Chondrocyte (in vitro differentiated cells): ENCODE measurements around the gene C11orf97. TPM values are rescaled to one million over a fixed set of nuclear protein-coding genes. Genes with fewer than 3 reads are reported as not detected.
"Not testable (repeated sequence)": the region's sequence is repeated elsewhere in the genome, so short reads cannot be mapped to it uniquely, and the experiment has no call there.

Experiments used
- DNase-seq: peaks from one replicate; pipeline ENCODE4 v3.0.0; 2021; ENCODE audit warnings: mixed read lengths, low spot score
- H3K27ac Mint-ChIP-seq: one replicate; pipeline ENCODE4 v1.8.0; 2021; ENCODE audit warnings: mild to moderate bottlenecking, moderate library complexity, mixed read lengths; ENCODE audit not compliant: unreplicated experiment
- H3K27me3 Mint-ChIP-seq: 2 replicates; pipeline ENCODE4 v1.8.0; 2021; ENCODE audit warnings: low read depth, mixed read lengths
- H3K36me3 Mint-ChIP-seq: 2 replicates; pipeline ENCODE4 v1.8.0; 2021; ENCODE audit warnings: low read depth, mixed read lengths
- H3K4me1 Mint-ChIP-seq: 2 replicates; pipeline ENCODE4 v1.8.0; 2021; ENCODE audit warnings: low read depth, mild to moderate bottlenecking, mixed read lengths
- H3K4me3 Mint-ChIP-seq: one replicate; pipeline ENCODE4 v1.8.0; 2021; ENCODE audit warnings: mild to moderate bottlenecking, moderate library complexity, mixed read lengths; ENCODE audit not compliant: unreplicated experiment
- H3K9me3 Mint-ChIP-seq: 2 replicates; pipeline ENCODE4 v1.8.0; 2021; ENCODE audit warnings: low read depth, mixed read lengths
- CTCF ChIP-seq: fragments of 200-600 bp; sonication (generic); IDR thresholded peaks from 2 replicates; pipeline ENCODE4 v1.5.0; 2021; ENCODE audit warnings: antibody characterized with exemption, mild to moderate bottlenecking, moderate library complexity
- total RNA-seq: library from RNA; stranded (reverse); gene quantifications from 3 replicates; pipeline ENCODE4 v1.2.1, GENCODE V29; 2021

C11orf97 gene
- total RNA-seq, 1 donor from 2014 or later, result not detected

- peaks cover 37% of the 10 kb centered on the region for H3K4me1 Mint-ChIP-seq
- no peaks in the 10 kb centered on the region for H3K36me3 Mint-ChIP-seq
- no peak overlapping the region for H3K4me3 Mint-ChIP-seq
- TF ChIP-seq CTCF, result no peak
- H3K27ac Mint-ChIP-seq, result no peak overlapping the region
- H3K27me3 Mint-ChIP-seq, result no peaks in the 10 kb centered on the region
- H3K9me3 Mint-ChIP-seq, result no peaks in the 10 kb centered on the region
- no peak for DNase-seq
Measured at GRCh38 chr11:94553938-94554337, 41.7 kb downstream of the C11orf97 start.

GRCh38 chr11:94555752-94556329 is 43.6 kb downstream of the C11orf97 start:
- not testable (repeated sequence) for H3K4me3 Mint-ChIP-seq, H3K9me3 Mint-ChIP-seq, H3K27ac Mint-ChIP-seq, H3K36me3 Mint-ChIP-seq, DNase-seq, H3K27me3 Mint-ChIP-seq
- peaks cover 30% of the 10 kb centered on the region for H3K4me1 Mint-ChIP-seq

GRCh38 chr11:94557421-94557820 is 45.2 kb downstream of the C11orf97 start:
- Mint-ChIP-seq H3K36me3 (no peaks in the 10 kb centered on the region), H3K27me3 (no peaks in the 10 kb centered on the region), H3K9me3 (no peaks in the 10 kb centered on the region), H3K4me1 (peaks cover 32% of the 10 kb centered on the region), H3K27ac (peak overlapping the region; percentile 71), H3K4me3 (no peak overlapping the region)
- no peak for DNase-seq
- no peak for TF ChIP-seq CTCF

GRCh38 chr11:94557992-94558391 is 45.7 kb downstream of the C11orf97 start:
- Mint-ChIP-seq H3K4me3 (no peak overlapping the region), H3K36me3 (no peaks in the 10 kb centered on the region), H3K4me1 (peaks cover 36% of the 10 kb centered on the region), H3K27me3 (no peaks in the 10 kb centered on the region), H3K9me3 (no peaks in the 10 kb centered on the region), H3K27ac (peak overlapping the region; percentile 41)
- no peak for TF ChIP-seq CTCF
- DNase-seq, result no peak

- no peak for DNase-seq
- H3K27me3 Mint-ChIP-seq, result no peaks in the 10 kb centered on the region
- no peak overlapping the region for H3K27ac Mint-ChIP-seq
- H3K4me1 Mint-ChIP-seq, result peaks cover 41% of the 10 kb centered on the region
- H3K4me3 Mint-ChIP-seq, result no peak overlapping the region
- H3K9me3 Mint-ChIP-seq, result no peaks in the 10 kb centered on the region
- no peak for TF ChIP-seq CTCF
- no peaks in the 10 kb centered on the region for H3K36me3 Mint-ChIP-seq
Measured at GRCh38 chr11:94558468-94558867, 46.2 kb downstream of the C11orf97 start.

- Mint-ChIP-seq H3K27ac (no peak overlapping the region), H3K4me3 (no peak overlapping the region), H3K27me3 (no peaks in the 10 kb centered on the region), H3K4me1 (peaks cover 46% of the 10 kb centered on the region), H3K9me3 (no peaks in the 10 kb centered on the region), H3K36me3 (no peaks in the 10 kb centered on the region)
- no peak for TF ChIP-seq CTCF
- DNase-seq, result no peak
Measured at GRCh38 chr11:94558932-94559331, 46.7 kb downstream of the C11orf97 start.
